Psoas muscle (tissue), 8 donors: ENCODE measurements around the gene STARD4. TPM values are rescaled to one million over a fixed set of nuclear protein-coding genes. Genes with fewer than 3 reads are reported as not detected.

Experiments
- ATAC-seq, 4 donors: fragments of 200-7000 bp; cut with Tn5 transposase; one replicate each; pipeline ENCODE4 v1.9.1; 2020; ENCODE audit warnings: moderate library complexity in 3 of 4, mild to moderate bottlenecking in 2 of 4
- DNase-seq, 2 donors: peaks; one replicate each; pipeline ENCODE4 v3.0.0-alpha.2; 2020
- H3K27ac ChIP-seq: fragments of 200-600 bp; one replicate; pipeline ENCODE4 v1.8.0; 2022
- H3K27me3 ChIP-seq, 3 donors: fragments of 200-600 bp in 1 of 3; one replicate each; pipeline versions ENCODE4 v1.6.1 to v1.8.0; 2013 to 2022; ENCODE audit warnings: low read length in 2 of 3, mild to moderate bottlenecking in 2 of 3, moderate library complexity in 1 of 3; ENCODE audit not compliant: insufficient read depth in 3 of 3
- H3K36me3 ChIP-seq, 2 donors: fragments of 200-600 bp in 1 of 2; one replicate each; pipeline versions ENCODE4 v1.6.1 to v1.8.0; 2013 to 2022; ENCODE audit warnings: low read depth in 1 of 2, mild to moderate bottlenecking in 1 of 2, moderate library complexity in 1 of 2; ENCODE audit not compliant: insufficient read depth in 1 of 2
- H3K4me1 ChIP-seq: fragments of 200-600 bp; one replicate; pipeline ENCODE4 v1.8.0; 2022
- H3K4me3 ChIP-seq: fragments of 200-600 bp; one replicate; pipeline ENCODE4 v1.8.0; 2022; ENCODE audit warnings: mild to moderate bottlenecking
- H3K9me3 ChIP-seq: fragments of 200-600 bp; one replicate; pipeline ENCODE4 v1.8.0; 2022
- CTCF ChIP-seq: fragments of 200-600 bp; IDR thresholded peaks from one replicate; pipeline ENCODE4 v1.8.0; 2022; ENCODE audit warnings: antibody characterized with exemption
- WGBS, 3 donors: extraction: QIAGEN DNeasy Blood & Tissue Kit; methylation state at CpG; one replicate each; pipeline versions ENCODE4 v1.1.6 to v1.1.7; 2013; 5-methylcytosine and 5-hydroxymethylcytosine counted together
- intact Hi-C, 2 donors: fragments of 100-400 bp; cut with DNase I; formaldehyde crosslinking; loops; one replicate each; pipeline versions ENCODE4 v1.11.0 to v1.14.2; 2022
- polyA plus RNA-seq, 3 donors: library from polyadenylated mRNA; stranded (reverse); fragments of 200-250 nt; gene quantifications; one replicate each; pipeline ENCODE4 v1.2.3, GENCODE V29; 2013
- total RNA-seq, 4 donors: library from RNA; stranded (reverse); fragmentation: NEBNext Ultra II Directional in 2 of 4; extraction: Animal tissue kit (Norgen Biotek cat#: 25700) in 2 of 4; gene quantifications; one replicate each; pipeline versions ENCODE4 v1.2.1 to v1.2.4, GENCODE V29; 2021 to 2023
- donor health status: healthy with polysubstance abuse.
- donor health status: DM: no; HTN: no; CAD: no; lungs with moderate emphysema.
- donor health status: Bipolar disorder and iron deficiency.
- donor health status: healthy.
- donor health status: DM: yes; HTN: yes; CAD: no.
- donor health status: DM: no; HTN: no; CAD: no.
- donor health status: DM: no; HTN: no; CAD: no.
- donor health status: DM: yes; HTN: yes; CAD: no.

Gene STARD4
- total and polyA plus RNA-seq, 7 donors, result 0.86 to 2.3 (median 1.3) TPM

- no peak for ATAC-seq
- no peaks in the 10 kb centered on the region for H3K4me1 ChIP-seq
- WGBS, 3 donors, result 41 to 49% (median 48%) methylated on average over 2 of the region's 2 CpGs
Measured at GRCh38 chr5:111518777-111519176, 6.4 kb upstream of the STARD4 start.

GRCh38 chr5:111517853-111518501 is 5.6 kb upstream of the STARD4 start:
- WGBS, 3 donors, result 79 to 84% (median 81%) methylated on average over 5 of the region's 5 CpGs
- H3K27ac ChIP-seq, result no peak overlapping the region
- ATAC-seq, result no peak
- DNase-seq, result no peak
- peaks cover 0 to 3% (median 3%) of the 10 kb centered on the region in 3 donors for H3K27me3 ChIP-seq
- H3K4me3 ChIP-seq, result no peak overlapping the region
- intact Hi-C loops, result no loop called here
- no peaks in the 10 kb centered on the region for H3K9me3 ChIP-seq
- TF ChIP-seq CTCF, result no peak
- H3K4me1 ChIP-seq, result no peaks in the 10 kb centered on the region
- no peaks in the 10 kb centered on the region for H3K36me3 ChIP-seq

More at GRCh38 chr5:111518777-111519176, 6.4 kb upstream of the STARD4 start:
- no peaks in the 10 kb centered on the region for H3K9me3 ChIP-seq
- peaks cover 0 to 3% (median 3%) of the 10 kb centered on the region in 3 donors for H3K27me3 ChIP-seq
- no peak for TF ChIP-seq CTCF
- H3K36me3 ChIP-seq, result no peaks in the 10 kb centered on the region
- intact Hi-C loops, result no loop called here
- no peak for DNase-seq
- no peak overlapping the region for H3K4me3 ChIP-seq
- H3K27ac ChIP-seq, result no peak overlapping the region

- Histone ChIP-seq H3K27me3 (no peaks in the 10 kb centered on the region), H3K27ac (no peak overlapping the region), H3K36me3 (no peaks in the 10 kb centered on the region), H3K4me3 (no peak overlapping the region), H3K4me1 (no peaks in the 10 kb centered on the region), H3K9me3 (no peaks in the 10 kb centered on the region)
- intact Hi-C loops, result no loop called here
- WGBS, 3 donors, result 74 to 85% (median 80%) methylated on average over 3 of the region's 3 CpGs
- TF ChIP-seq CTCF, result no peak
- DNase-seq, result no peak
- no peak for ATAC-seq
Measured at GRCh38 chr5:111514087-111514486, 1.8 kb upstream of the STARD4 start.

GRCh38 chr5:111513131-111513520 is 791 bp upstream of the STARD4 start:
- intact Hi-C loops, result no loop called here
- H3K4me1 ChIP-seq, result no peaks in the 10 kb centered on the region
- H3K9me3 ChIP-seq, result no peaks in the 10 kb centered on the region
- 20 to 22% (median 22%) methylated on average over 6 of the region's 6 CpGs for WGBS, 3 donors
- peak overlapping the region; percentile 89 for H3K4me3 ChIP-seq
- H3K27me3 ChIP-seq, result no peaks in the 10 kb centered on the region
- peak overlapping the region; percentile 71 for H3K27ac ChIP-seq
- ATAC-seq (no peak), DNase-seq (no peak)
- no peak for TF ChIP-seq CTCF
- no peaks in the 10 kb centered on the region for H3K36me3 ChIP-seq
